GM18868 (cell line): ENCODE data around the gene RALGPS2.

Experiments used
- ATAC-seq: cut with Tn5 transposase; IDR thresholded peaks from one replicate; pipeline ENCODE4 v1.9.1; 2021; ENCODE audit warnings: mild to moderate bottlenecking, moderate library complexity; ENCODE audit not compliant: unreplicated experiment

The RALGPS2 gene

GRCh38 chr1:178862416-178862815 lies 137.4 kb downstream of the RALGPS2 start:
- no peak for ATAC-seq

- no peak for ATAC-seq
Observed at GRCh38 chr1:178862864-178863263, 137.8 kb downstream of the RALGPS2 start.

GRCh38 chr1:178864326-178864725 lies 139.3 kb downstream of the RALGPS2 start:
- ATAC-seq = no peak

- no peak for ATAC-seq
Observed at GRCh38 chr1:178867670-178868069, 142.6 kb downstream of the RALGPS2 start.

- no peak for ATAC-seq
Observed at GRCh38 chr1:178868706-178869105, 143.7 kb downstream of the RALGPS2 start.

- ATAC-seq = no peak
Observed at GRCh38 chr1:178869119-178869697, 144.2 kb downstream of the RALGPS2 start.

- no peak for ATAC-seq
Observed at GRCh38 chr1:178870221-178870620, 145.2 kb downstream of the RALGPS2 start.

GRCh38 chr1:178870944-178871343 lies 145.9 kb downstream of the RALGPS2 start, which contains the start of gene ANGPTL1:
TSS of gene ANGPTL1 (minus strand) at chr1:178871077. CDS start at chr1:178865776, 5,301 bp downstream.
- ATAC-seq = no peak

- no peak for ATAC-seq
Observed at GRCh38 chr1:178871551-178872320, 146.7 kb downstream of the RALGPS2 start.

- ATAC-seq = no peak
Observed at GRCh38 chr1:178874966-178875365, 149.9 kb downstream of the RALGPS2 start.

- ATAC-seq = no peak
Observed at GRCh38 chr1:178875936-178876335, 150.9 kb downstream of the RALGPS2 start.

GRCh38 chr1:178877896-178878295 lies 152.9 kb downstream of the RALGPS2 start:
- no peak for ATAC-seq

GRCh38 chr1:178881950-178882349 lies 156.9 kb downstream of the RALGPS2 start:
- ATAC-seq = no peak

GRCh38 chr1:178885869-178886268 lies 160.8 kb downstream of the RALGPS2 start:
- ATAC-seq = no peak

- ATAC-seq = no peak
Observed at GRCh38 chr1:178886551-178886950, 161.5 kb downstream of the RALGPS2 start.

GRCh38 chr1:178895928-178896327 lies 170.9 kb downstream of the RALGPS2 start:
- no peak for ATAC-seq

- no peak for ATAC-seq
Observed at GRCh38 chr1:178898401-178898800, 173.4 kb downstream of the RALGPS2 start.

- no peak for ATAC-seq
Observed at GRCh38 chr1:178899402-178899801, 174.4 kb downstream of the RALGPS2 start.

- ATAC-seq = no peak
Observed at GRCh38 chr1:178901482-178902125, 176.6 kb downstream of the RALGPS2 start.

- no peak for ATAC-seq
Observed at GRCh38 chr1:178908358-178908757, 183.3 kb downstream of the RALGPS2 start.

GRCh38 chr1:178910023-178910422 lies 185.0 kb downstream of the RALGPS2 start:
- no peak for ATAC-seq

GRCh38 chr1:178912597-178912996 lies 187.6 kb downstream of the RALGPS2 start:
- ATAC-seq = no peak
